H1 (cell line): ENCODE data around the gene DDB1. TPM values are rescaled to one million over a fixed set of nuclear protein-coding genes. Genes with fewer than 3 reads are reported as not detected.

ENCODE experiments used
- CTCF ChIA-PET: fragments of 300-600 bp; sonication (Branson Sonifier 250); formaldehyde crosslinking; loops from one replicate; lab custom pipeline; 2021; ENCODE audit not compliant: partially characterized antibody; lab: Charles Lee
- POLR2A ChIA-PET: fragments of 300-600 bp; sonication (Branson Sonifier 250); formaldehyde crosslinking; loops from one replicate; lab custom pipeline; 2021; ENCODE audit warnings: inconsistent platforms; ENCODE audit not compliant: partially characterized antibody; lab: Charles Lee
- DNase-seq, 2 experiments: peaks; one replicate each; pipeline versions ENCODE4 v3.0.0 to v3.0.0-alpha.2; 2010 to 2022; ENCODE audit warnings: low spot score in 2 of 2, low read depth in 1 of 2, mixed read lengths in 1 of 2
- FAIRE-seq: peaks from 2 replicates; lab custom pipeline; 2011; peaks lifted over from hg19 to GRCh38; lab: Jason Lieb, UNC
- H2AFZ ChIP-seq: 2 replicates; pipeline ENCODE4 v1.8.1; 2012; ENCODE audit warnings: low read length, inconsistent platforms
- H2AK5ac ChIP-seq: 2 replicates; pipeline ENCODE4 v1.6.1; 2013; ENCODE audit warnings: low read depth, low read length
- H2BK120ac ChIP-seq: replicated peaks from 2 replicates; pipeline ENCODE3; 2013; ENCODE audit warnings: low read depth, low read length, inconsistent platforms
- H2BK12ac ChIP-seq: 2 replicates; pipeline ENCODE4 v1.6.1; 2013; ENCODE audit warnings: low read depth, low read length
- H2BK15ac ChIP-seq: 2 replicates; pipeline ENCODE4 v1.6.1; 2013; ENCODE audit warnings: low read length
- H2BK20ac ChIP-seq: 2 replicates; pipeline ENCODE4 v1.6.1; 2013; ENCODE audit warnings: low read length
- H2BK5ac ChIP-seq: 2 replicates; pipeline ENCODE4 v1.6.1; 2013; ENCODE audit warnings: low read depth, low read length
- H3K14ac ChIP-seq: 2 replicates; pipeline ENCODE4 v1.6.1; 2013; ENCODE audit warnings: inconsistent platforms; ENCODE audit not compliant: insufficient read length
- H3K18ac ChIP-seq: 2 replicates; pipeline ENCODE4 v1.6.1; 2013; ENCODE audit warnings: low read length; ENCODE audit errors: extremely low read depth
- H3K23ac ChIP-seq: 2 replicates; pipeline ENCODE4 v1.6.1; 2013; ENCODE audit warnings: inconsistent platforms; ENCODE audit not compliant: insufficient read length
- H3K23me2 ChIP-seq: 2 replicates; pipeline ENCODE4 v1.6.1; 2013; ENCODE audit warnings: low read depth, low read length
- H3K27ac ChIP-seq: 2 replicates; pipeline ENCODE4 v1.6.1; 2011; ENCODE audit warnings: low read depth, low read length, inconsistent platforms
- H3K27me3 ChIP-seq, 4 experiments: replicated peaks in 1 of 4; 1 replicate in 1 of 4; 2 replicates in 3 of 4; pipeline versions ENCODE4 v1.6.1 to v1.8.1; 2011 to 2013; ENCODE audit warnings: low read length in 3 of 4, mild to moderate bottlenecking in 3 of 4, inconsistent platforms in 2 of 4, mixed read lengths in 2 of 4, moderate library complexity in 1 of 4; ENCODE audit not compliant: control insufficient read depth in 3 of 4, insufficient read depth in 3 of 4; ENCODE audit errors: extremely low read depth in 1 of 4
- H3K36me3 ChIP-seq, 4 experiments: 2 replicates each; pipeline versions ENCODE4 v1.6.1 to v1.8.1; 2011 to 2013; ENCODE audit warnings: mild to moderate bottlenecking in 4 of 4, low read length in 3 of 4, moderate library complexity in 2 of 4, control low read depth in 1 of 4, inconsistent platforms in 1 of 4; ENCODE audit not compliant: insufficient read depth in 4 of 4, control insufficient read depth in 2 of 4
- H3K4ac ChIP-seq: replicated peaks from 2 replicates; pipeline ENCODE3; 2013; ENCODE audit warnings: low read length, low read depth, mixed read lengths, inconsistent platforms; ENCODE audit not compliant: insufficient read length
- H3K4me1 ChIP-seq, 4 experiments: replicated peaks in 1 of 4; 1 replicate in 1 of 4; 2 replicates in 3 of 4; pipeline versions ENCODE4 v1.6.1 to v1.8.1; 2011 to 2013; ENCODE audit warnings: low read length in 3 of 4, inconsistent platforms in 2 of 4, mixed read lengths in 1 of 4; ENCODE audit not compliant: insufficient read depth in 4 of 4, control insufficient read depth in 3 of 4
- H3K4me2 ChIP-seq, 2 experiments: 2 replicates each; pipeline versions ENCODE4 v1.6.1 to v1.8.1; 2011 to 2013; ENCODE audit warnings: low read depth in 2 of 2, low read length in 2 of 2, control low read depth in 1 of 2, inconsistent platforms in 1 of 2, mild to moderate bottlenecking in 1 of 2; ENCODE audit not compliant: insufficient read depth in 1 of 2
- H3K4me3 ChIP-seq, 4 experiments: fragments of 200-600, 300-600 bp in 1 of 4; sonication (generic), shearing (Covaris generic), sonication (Bioruptor Twin) in 1 of 4; 2 replicates each; pipeline versions ENCODE4 v1.5.1 to v1.8.1; 2011 to 2016; ENCODE audit warnings: low read length in 4 of 4, low read depth in 3 of 4, control low read depth in 2 of 4, inconsistent platforms in 2 of 4, mild to moderate bottlenecking in 2 of 4, mixed read lengths in 1 of 4, moderate library complexity in 1 of 4; ENCODE audit not compliant: insufficient read depth in 2 of 4; ENCODE audit errors: extremely low read depth in 1 of 4
- H3K56ac ChIP-seq: replicated peaks from 2 replicates; pipeline ENCODE3; 2013; ENCODE audit warnings: low read depth, mild to moderate bottlenecking, mixed read lengths, low read length, inconsistent platforms; ENCODE audit not compliant: insufficient read length
- H3K79me1 ChIP-seq: 2 replicates; pipeline ENCODE4 v1.6.1; 2013; ENCODE audit warnings: low read depth, low read length, control low read depth
- H3K79me2 ChIP-seq, 2 experiments: 2 replicates each; pipeline versions ENCODE4 v1.6.1 to v1.8.1; 2012 to 2013; ENCODE audit warnings: low read length in 2 of 2, mild to moderate bottlenecking in 2 of 2, inconsistent platforms in 1 of 2; ENCODE audit not compliant: insufficient read depth in 2 of 2, control insufficient read depth in 1 of 2
- H3K9ac ChIP-seq, 4 experiments: replicated peaks in 1 of 4; 1 replicate in 1 of 4; 2 replicates in 3 of 4; pipeline versions ENCODE4 v1.6.1 to v1.8.1; 2011 to 2013; ENCODE audit warnings: low read depth in 3 of 4, low read length in 3 of 4, control low read depth in 2 of 4, mild to moderate bottlenecking in 2 of 4, moderate library complexity in 2 of 4, inconsistent platforms in 1 of 4; ENCODE audit errors: extremely low read depth in 1 of 4
- H3K9me3 ChIP-seq, 2 experiments: 2 replicates each; pipeline versions ENCODE4 v1.6.1 to v1.8.1; 2012 to 2013; ENCODE audit warnings: mild to moderate bottlenecking in 2 of 2, moderate library complexity in 2 of 2, control low read depth in 1 of 2, inconsistent platforms in 1 of 2, low read depth in 1 of 2, low read length in 1 of 2, mixed read lengths in 1 of 2; ENCODE audit not compliant: insufficient read depth in 2 of 2
- H4K20me1 ChIP-seq, 2 experiments: replicated peaks in 1 of 2; 2 replicates each; pipeline versions ENCODE3 to v1.8.1; 2011 to 2013; ENCODE audit warnings: inconsistent platforms in 2 of 2, low read length in 2 of 2, mild to moderate bottlenecking in 1 of 2; ENCODE audit not compliant: insufficient read depth in 2 of 2, control insufficient read depth in 1 of 2
- H4K5ac ChIP-seq: 2 replicates; pipeline ENCODE4 v1.6.1; 2013; ENCODE audit warnings: low read length, low read depth, mixed read lengths, inconsistent platforms; ENCODE audit not compliant: insufficient read length
- H4K8ac ChIP-seq: 2 replicates; pipeline ENCODE4 v1.8.0; 2013; ENCODE audit warnings: mild to moderate bottlenecking, moderate library complexity, low read length, inconsistent platforms; ENCODE audit not compliant: insufficient read depth; ENCODE audit errors: extremely low read depth
- H4K91ac ChIP-seq: replicated peaks from 2 replicates; pipeline ENCODE3; 2013; ENCODE audit warnings: low read length, mixed read lengths, inconsistent platforms; ENCODE audit not compliant: insufficient read length
- BACH1 ChIP-seq: IDR thresholded peaks from 2 replicates; pipeline ENCODE4 v1.6.1; 2012; ENCODE audit warnings: low read length, improper control_type of control experiment
- CHD1 ChIP-seq: IDR thresholded peaks from 2 replicates; pipeline ENCODE4 v1.6.1; 2012; ENCODE audit warnings: low read depth, low read length, improper control_type of control experiment
- EGR1 ChIP-seq: IDR thresholded peaks from 2 replicates; pipeline ENCODE4 v1.6.1; 2011; ENCODE audit warnings: low read depth, low read length, borderline replicate concordance
- EZH2 ChIP-seq: fragments of 200-600 bp; sonication (generic); IDR thresholded peaks from 2 replicates; pipeline ENCODE4 v1.7.1; 2012; ENCODE audit warnings: low read depth, mild to moderate bottlenecking, moderate library complexity, low read length, inconsistent platforms; ENCODE audit not compliant: severe bottlenecking
- HDAC6 ChIP-seq: IDR thresholded peaks from one replicate; pipeline ENCODE4 v1.7.1; 2012; ENCODE audit warnings: low read depth, mild to moderate bottlenecking, inconsistent platforms, low read length, moderate library complexity
- JUN ChIP-seq: IDR thresholded peaks from 2 replicates; pipeline ENCODE4 v1.6.1; 2011; ENCODE audit warnings: low read depth, mild to moderate bottlenecking, improper control_type of control experiment, low read length
- POLR2A ChIP-seq, 2 experiments: IDR thresholded peaks; 1 replicate in 1 of 2; 2 replicates in 1 of 2; pipeline ENCODE4 v1.6.1; 2011; ENCODE audit warnings: low read depth in 2 of 2, low read length in 2 of 2, mild to moderate bottlenecking in 2 of 2; ENCODE audit errors: control extremely low read depth in 1 of 2
- POLR2AphosphoS5 ChIP-seq: IDR thresholded peaks from 2 replicates; pipeline ENCODE4 v1.6.1; 2011; ENCODE audit warnings: low read depth, low read length
- RAD21 ChIP-seq, 2 experiments: IDR thresholded peaks in 1 of 2; conservative IDR thresholded peaks in 1 of 2; 2 replicates each; pipeline ENCODE4 v1.6.1; 2011; ENCODE audit warnings: low read depth in 2 of 2, low read length in 2 of 2, improper control_type of control experiment in 1 of 2, inconsistent platforms in 1 of 2, mild to moderate bottlenecking in 1 of 2, moderate library complexity in 1 of 2
- RNF2 ChIP-seq: fragments of 200-900, 300-1000 bp; sonication (generic); IDR thresholded peaks from 2 replicates; pipeline ENCODE4 v1.7.1; 2016; ENCODE audit warnings: borderline replicate concordance, low read depth, mild to moderate bottlenecking, antibody characterized with exemption, low read length; ENCODE audit not compliant: poor library complexity, severe bottlenecking; ENCODE audit errors: missing control alignments
- SP4 ChIP-seq: IDR thresholded peaks from 2 replicates; pipeline ENCODE4 v1.6.1; 2012; ENCODE audit warnings: low read length, inconsistent platforms
- TBP ChIP-seq: IDR thresholded peaks from 2 replicates; pipeline ENCODE4 v1.6.1; 2011; ENCODE audit warnings: low read depth, low read length, improper control_type of control experiment
- YY1 ChIP-seq: IDR thresholded peaks from 2 replicates; pipeline ENCODE4 v1.6.1; 2011; ENCODE audit warnings: low read depth, mild to moderate bottlenecking, low read length
- whole genome bisulfite sequencing, 2 experiments: shearing (Covaris generic) in 1 of 2; methylation state at CpG; one replicate each; pipeline versions ENCODE4 v1.1.6 to v1.1.7; 2013 to 2015; ENCODE audit warnings: low lambda C conversion rate in 2 of 2, mixed read lengths in 2 of 2, inconsistent platforms in 1 of 2, low coverage in 1 of 2, missing lambda C conversion rate in 1 of 2; ENCODE audit not compliant: insufficient replicate concordance in 2 of 2, insufficient coverage in 1 of 2, insufficient read length in 1 of 2; ENCODE audit errors: extremely low coverage in 1 of 2, missing lambda C conversion rate in 1 of 2; 5-methylcytosine and 5-hydroxymethylcytosine counted together
- polyA plus RNA-seq, 7 experiments: library from polyadenylated mRNA; depleted of rRNA in 3 of 7; stranded (reverse) in 5 of 7; unstranded in 2 of 7; fragments of >200 nt in 5 of 7; fragments of 200-250 nt in 2 of 7; gene quantifications; 1 replicate in 5 of 7; 2 replicates in 1 of 7; 4 replicates in 1 of 7; pipeline versions ENCODE4 v1.2.1 to v1.2.3, GENCODE V29; 2011 to 2013; ENCODE audit warnings: missing spikeins in 2 of 7, mixed read lengths in 2 of 7
- total RNA-seq: library from RNA; stranded (reverse); fragmentation: NEBNext Ultra II Directional; extraction: Animal tissue kit (Norgen Biotek cat#: 25700); gene quantifications from 2 replicates; pipeline ENCODE4 v1.2.1, GENCODE V29; 2021

Gene DDB1
- total and polyA plus RNA-seq, 2 of the 8 experiments (the other 6 are each of a cell fraction or from before 2014, with no cell fraction given): 275 to 306 TPM

GRCh38 chr11:61342207-61342803 lies 9.4 kb upstream of the DDB1 start:
- H3K4me3 ChIP-seq: no peak overlapping the region
- no peak overlapping the region; the same call in 1 of the 2 replicates for H4K8ac ChIP-seq
- no peak overlapping the region for H3K4ac ChIP-seq
- H3K23me2 ChIP-seq: no peaks in the 10 kb centered on the region
- H3K79me2 ChIP-seq: no peaks in the 10 kb centered on the region
- CTCF ChIA-PET: interaction anchor here (1.6 to 10.1 kb wide), 2 partner anchors 20 to 43 kb away, joined by 11 to 255 read pairs; partner anchors contain the start of genes CYB561A3 and TMEM138
- H3K9me3 ChIP-seq: no peaks in the 10 kb centered on the region
- peaks cover 0 to 13% (median 4%) of the 10 kb centered on the region in 4 experiments; a peak in 4 of 8 replicates for H3K36me3 ChIP-seq
- H4K5ac ChIP-seq: no peak overlapping the region
- no peak overlapping the region for H3K27ac ChIP-seq
- no peak overlapping the region for H2BK12ac ChIP-seq
- FAIRE-seq (no peak), DNase-seq (no peak)
- no peaks in the 10 kb centered on the region for H3K4me1 ChIP-seq
- no peaks in the 10 kb centered on the region for H3K27me3 ChIP-seq
- no peak overlapping the region for H2BK5ac ChIP-seq
- POLR2A ChIA-PET: interaction anchor here (0.7 to 39.7 kb wide), 5 partner anchors 9 to 111 kb away, joined by 3 to 1106 read pairs (median 3); partner anchors contain the start of genes CYB561A3, TKFC and TMEM138
- H4K91ac ChIP-seq: no peak overlapping the region
- H2BK15ac ChIP-seq: no peak overlapping the region
- WGBS, 2 experiments: 92% methylated on average over 20 of the region's 20 CpGs; no CpG with 5 or more reads in 1 of the 2 experiments
- H2BK20ac ChIP-seq: no peak overlapping the region
- no peak overlapping the region for H3K4me2 ChIP-seq
- H3K79me1 ChIP-seq: no peaks in the 10 kb centered on the region
- H2BK120ac ChIP-seq: no peak overlapping the region
- no peak overlapping the region for H3K56ac ChIP-seq
- H3K23ac ChIP-seq: no peak overlapping the region
- H2AFZ ChIP-seq: no peak overlapping the region
- H3K14ac ChIP-seq: no peak overlapping the region
- no peak overlapping the region for H2AK5ac ChIP-seq
- no peak overlapping the region for H3K9ac ChIP-seq
- H4K20me1 ChIP-seq: no peaks in the 10 kb centered on the region
- no peak overlapping the region for H3K18ac ChIP-seq
- no peak for TF ChIP-seq BACH1
- no peak for TF ChIP-seq JUN
- TF ChIP-seq CHD1: no peak
- TF ChIP-seq POLR2AphosphoS5: no peak
- no peak for TF ChIP-seq EGR1
- TF ChIP-seq HDAC6: no peak
- TF ChIP-seq POLR2A (IDR thresholded peaks at IDR 0.05; ENCODE audit: control extremely low read depth in 1 of 2, low read depth in 2 of 2, low read length in 2 of 2): no peak
- no peak for TF ChIP-seq TBP
- TF ChIP-seq RNF2: no peak
- no peak for TF ChIP-seq YY1
- no peak for TF ChIP-seq EZH2
- no peak for TF ChIP-seq RAD21 (IDR thresholded peaks at IDR 0.05 in 1 of 2, conservative IDR thresholded peaks at IDR 0.05 in 1 of 2; ENCODE audit: low read depth in 2 of 2, low read length in 2 of 2)
- no peak for TF ChIP-seq SP4
